ENCODE measurements around the gene HMGN4.

Gene HMGN4

GRCh38 chr6:26588965-26589364 is 50.8 kb downstream of the HMGN4 start:
- no peak for DNase-seq

- no peak for DNase-seq
Observed at GRCh38 chr6:26592649-26593048, 54.5 kb downstream of the HMGN4 start.

GRCh38 chr6:26593278-26594130 is 55.3 kb downstream of the HMGN4 start:
- no peak for DNase-seq

GRCh38 chr6:26594131-26594498 is 55.9 kb downstream of the HMGN4 start:
- DNase-seq, result no peak

- DNase-seq, result no peak
Observed at GRCh38 chr6:26594730-26595632, 56.8 kb downstream of the HMGN4 start.

- peak; percentile 32 for DNase-seq
Observed at GRCh38 chr6:26595669-26596269, 57.6 kb downstream of the HMGN4 start.

Data from NCI-H1048 (cell line).